HG03159 (cell line): ENCODE measurements around the gene UTF1.
"Not testable (repeated sequence)": the region's sequence is repeated elsewhere in the genome, so short reads cannot be mapped to it uniquely, and the experiment has no call there.

ENCODE experiments used
- ATAC-seq: cut with Tn5 transposase; IDR thresholded peaks from one replicate; pipeline ENCODE4 v1.9.1; 2021; ENCODE audit warnings: mild to moderate bottlenecking, moderate library complexity; ENCODE audit not compliant: unreplicated experiment

Gene UTF1

DNA sequence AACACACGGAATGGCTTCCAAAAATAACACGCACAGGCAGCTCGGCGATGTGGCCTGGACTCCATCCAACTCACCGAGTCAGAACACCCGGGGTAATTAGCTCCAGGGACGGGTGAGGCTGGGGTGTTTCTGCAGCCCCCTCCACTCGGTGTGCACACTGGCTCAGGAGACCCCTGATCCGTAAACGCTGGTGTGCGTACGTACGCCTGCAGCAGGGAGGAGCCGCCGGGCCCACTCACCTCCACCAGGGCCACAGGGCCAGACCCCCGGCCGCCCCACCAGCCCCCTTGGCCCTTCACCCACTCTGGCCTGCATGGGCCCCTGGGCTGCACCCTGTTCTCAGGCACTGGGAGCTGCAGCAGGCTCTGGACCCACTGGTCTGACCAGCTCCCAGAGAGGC lies 22.4 kb upstream of the UTF1 start:
- no peak for ATAC-seq

DNA sequence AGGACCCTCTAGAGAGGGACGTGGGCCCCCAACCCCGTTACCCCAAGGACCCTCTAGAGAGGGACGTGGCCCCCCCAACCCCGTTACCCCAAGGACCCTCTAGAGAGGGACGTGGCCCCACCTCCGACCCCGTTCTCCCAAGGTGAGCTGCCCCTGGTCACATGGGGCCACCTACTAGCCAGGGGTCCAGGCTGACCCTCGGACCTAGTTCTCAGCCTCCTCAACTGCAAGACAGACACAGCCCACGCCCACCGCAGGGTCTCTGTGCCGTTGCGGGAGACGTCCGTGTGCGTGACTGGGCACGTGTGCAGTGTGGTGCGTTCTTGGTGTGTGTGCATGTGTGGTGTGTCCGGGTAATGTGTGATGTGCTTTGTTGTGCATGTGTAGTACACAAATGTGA lies 21.6 kb upstream of the UTF1 start:
- ATAC-seq, result no peak

DNA sequence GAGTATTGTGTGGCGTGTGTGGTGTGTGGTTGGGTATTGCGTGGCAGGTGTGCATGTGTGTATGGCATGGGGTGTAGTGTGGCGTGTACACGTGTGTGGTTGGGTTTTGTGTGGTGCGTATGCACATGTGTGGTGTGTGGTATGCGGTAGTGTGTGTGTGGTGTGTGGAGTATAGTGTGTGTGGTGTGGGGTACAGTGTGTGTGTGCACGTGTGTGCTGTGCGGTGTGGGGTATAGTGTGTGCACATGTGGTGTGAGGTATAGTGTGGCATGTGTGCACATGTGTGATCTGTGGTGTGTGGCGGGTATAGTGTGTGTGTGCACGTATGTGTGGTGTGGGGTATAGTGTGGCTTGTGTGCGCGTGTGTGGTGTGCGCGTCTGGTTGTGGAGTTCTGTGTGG lies 20.9 kb upstream of the UTF1 start:
- ATAC-seq, result no peak

- no peak for ATAC-seq
Observed at GRCh38 chr10:133209641-133210040, 20.4 kb upstream of the UTF1 start.

DNA sequence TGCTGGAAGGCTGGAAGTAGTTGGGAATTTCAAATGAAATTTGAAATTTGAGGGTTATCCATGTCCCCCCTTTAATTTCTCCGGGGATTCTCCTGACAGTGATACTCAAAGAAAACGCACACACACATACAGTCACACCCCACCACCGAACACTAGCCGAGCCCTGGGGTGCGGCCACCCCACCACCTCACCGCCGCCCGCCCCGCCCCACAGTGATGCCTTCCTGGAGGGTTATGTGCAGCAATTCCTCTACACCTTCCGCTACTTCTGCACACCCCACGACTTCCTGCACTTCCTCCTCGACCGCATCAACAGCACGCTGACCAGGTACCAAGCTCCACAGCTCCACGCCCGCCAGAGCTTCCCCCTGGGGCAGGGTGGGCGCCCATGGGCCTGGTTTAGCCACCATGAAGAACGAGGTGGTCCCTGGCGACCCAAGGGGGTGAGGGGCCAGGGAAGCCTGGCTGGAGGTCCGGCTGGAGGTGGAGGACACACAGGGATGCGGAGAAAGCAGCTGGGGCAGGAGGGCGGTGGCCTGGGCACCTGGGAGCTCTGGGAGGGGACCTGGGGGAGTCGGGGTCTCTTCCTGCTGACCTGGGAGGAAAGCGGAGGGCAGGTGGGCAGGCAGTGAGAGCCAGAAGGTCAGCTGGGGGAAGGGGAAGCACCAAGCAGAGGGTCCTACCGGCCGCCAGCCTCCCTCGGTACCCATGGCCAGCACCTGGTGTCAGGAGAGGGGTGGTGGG lies 19.4 kb upstream of the UTF1 start:
- ATAC-seq, result no peak

- no peak for ATAC-seq
Observed at GRCh38 chr10:133211141-133211830, 18.7 kb upstream of the UTF1 start.

- no peak for ATAC-seq
Observed at GRCh38 chr10:133211959-133212852, 17.8 kb upstream of the UTF1 start.

DNA sequence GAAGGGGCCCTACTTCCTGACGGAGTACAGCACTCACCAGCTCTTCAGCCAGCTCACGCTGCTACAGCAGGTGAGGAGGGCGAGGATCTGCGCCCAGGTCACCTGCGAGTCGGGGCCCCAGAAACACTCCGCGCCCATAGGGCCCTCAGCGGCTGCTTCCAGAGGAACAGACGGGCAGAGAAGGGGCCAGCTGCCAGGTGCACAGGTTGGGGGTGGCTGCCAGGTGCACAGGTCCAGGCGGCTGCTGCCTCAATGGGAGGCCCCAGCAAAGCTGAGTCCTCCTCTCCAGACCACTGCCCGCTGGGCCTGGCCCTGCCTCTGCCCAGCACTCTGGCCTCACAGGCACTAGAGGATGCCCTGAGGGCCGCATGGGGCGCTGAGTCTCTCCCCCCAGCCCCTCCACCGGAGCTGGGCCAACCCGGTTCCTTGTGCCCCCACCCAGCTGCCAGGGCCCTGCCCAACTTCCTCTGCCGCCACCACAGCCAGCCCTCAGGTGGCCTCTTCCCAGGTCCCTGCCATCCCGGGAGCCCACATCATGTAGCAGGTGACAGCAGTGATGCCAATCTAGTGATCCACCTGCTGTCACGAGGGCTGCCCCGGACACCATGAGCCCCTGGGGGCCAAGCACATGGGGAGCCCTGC lies 17.0 kb upstream of the UTF1 start:
- ATAC-seq, result no peak

DNA sequence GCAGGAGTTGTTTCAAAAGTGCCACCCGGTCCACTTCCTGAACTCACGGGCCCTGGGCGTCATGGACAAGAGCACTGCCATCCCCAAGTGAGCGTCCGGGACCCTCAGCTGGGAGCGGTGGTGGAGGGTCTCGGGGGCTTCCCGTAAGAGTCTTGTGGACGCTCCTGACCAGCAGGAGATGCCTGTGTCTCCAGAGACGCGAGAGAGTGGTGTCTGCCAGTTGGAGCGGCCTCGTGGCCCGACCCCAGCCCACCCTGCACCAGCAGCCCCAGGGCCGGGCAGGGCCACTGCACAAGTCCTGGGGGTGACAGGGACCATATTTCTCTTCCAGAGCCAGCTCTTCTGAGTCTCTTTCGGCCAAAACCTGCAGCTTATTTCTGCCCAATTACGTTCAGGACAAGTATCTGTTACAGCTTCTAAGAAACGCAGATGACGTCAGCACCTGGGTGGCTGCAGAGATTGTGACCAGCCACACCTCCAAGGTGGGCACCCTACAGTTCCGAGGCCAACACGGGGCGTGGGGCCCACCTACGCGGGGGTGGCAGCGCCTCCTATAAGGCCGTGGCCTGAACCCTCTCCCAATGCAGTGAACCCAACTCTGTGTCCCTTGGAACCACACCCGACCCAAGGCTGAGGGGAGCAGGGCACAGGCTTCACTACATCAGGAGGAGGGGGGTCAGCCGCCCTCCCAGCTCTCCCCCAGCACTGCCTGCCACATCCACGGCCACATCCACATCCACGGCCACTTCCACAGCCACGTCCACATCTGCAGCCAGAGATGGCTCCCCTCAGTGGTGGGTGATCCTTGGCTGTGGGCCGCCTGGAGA lies 16.2 kb upstream of the UTF1 start:
- ATAC-seq, result no peak

DNA sequence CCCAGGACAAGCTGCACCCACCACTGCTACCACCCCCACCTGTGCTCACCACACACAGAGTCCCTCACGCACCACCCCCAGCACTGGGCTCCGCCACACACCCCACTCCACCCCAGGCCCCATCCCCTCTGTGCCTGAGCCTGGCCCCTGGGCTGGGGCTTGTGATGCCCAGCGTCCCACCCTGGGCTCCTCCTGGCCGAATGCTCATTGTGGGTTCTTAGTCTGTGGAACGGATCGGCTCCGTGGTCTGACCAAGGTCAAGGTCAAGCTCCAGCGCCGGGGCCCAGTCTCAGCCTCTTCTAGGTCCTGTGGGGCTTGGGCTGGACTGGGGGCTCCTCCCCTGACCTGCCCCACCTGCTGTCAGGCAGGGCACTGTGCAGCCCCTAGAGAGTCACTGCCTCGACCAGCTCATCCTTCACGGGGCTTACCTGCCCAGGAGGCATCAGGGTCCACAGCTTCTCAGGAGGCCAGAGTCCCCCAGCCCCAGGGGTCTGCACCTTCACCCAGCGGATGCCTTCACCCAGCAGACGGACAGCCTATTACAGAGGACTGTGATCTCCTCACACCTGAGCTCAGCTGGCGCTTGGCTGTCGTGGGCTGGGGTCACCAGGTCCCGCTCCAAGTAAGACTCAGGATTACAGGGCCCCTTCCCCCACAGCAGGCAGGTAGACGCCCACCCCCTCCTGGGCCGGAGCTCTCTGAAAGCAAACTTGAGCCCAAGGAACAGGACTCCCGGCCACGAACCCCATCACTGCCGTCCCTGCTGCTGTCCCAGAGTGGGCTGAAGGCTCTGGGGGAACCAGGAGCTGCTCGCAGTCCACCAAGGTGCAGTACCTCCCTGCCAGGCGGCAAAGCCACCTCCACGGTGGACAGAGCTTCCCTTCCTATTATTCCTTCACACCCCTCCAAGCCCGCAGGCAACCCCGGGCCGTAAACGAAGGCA lies 15.3 kb upstream of the UTF1 start:
- no peak for ATAC-seq

DNA sequence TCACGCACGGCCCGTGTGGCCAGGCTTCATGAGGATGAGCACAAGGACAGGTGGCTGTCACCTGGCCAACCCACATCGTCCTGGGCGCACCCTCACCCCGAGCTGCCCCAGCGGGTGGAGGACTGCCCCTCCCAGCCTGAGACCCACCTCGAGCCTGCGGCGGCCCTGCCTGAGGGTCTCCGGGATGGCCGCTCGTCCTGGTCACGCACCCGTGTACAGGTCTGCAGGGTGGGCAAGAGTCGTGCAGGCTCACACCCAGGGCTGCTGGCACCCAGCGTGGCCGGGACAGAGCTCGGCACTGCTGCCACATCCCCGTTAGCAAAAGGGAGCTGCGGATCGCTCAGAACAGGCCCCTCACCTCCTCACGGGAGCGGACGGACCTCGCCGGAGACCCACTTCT lies 14.4 kb upstream of the UTF1 start:
- no peak for ATAC-seq

DNA sequence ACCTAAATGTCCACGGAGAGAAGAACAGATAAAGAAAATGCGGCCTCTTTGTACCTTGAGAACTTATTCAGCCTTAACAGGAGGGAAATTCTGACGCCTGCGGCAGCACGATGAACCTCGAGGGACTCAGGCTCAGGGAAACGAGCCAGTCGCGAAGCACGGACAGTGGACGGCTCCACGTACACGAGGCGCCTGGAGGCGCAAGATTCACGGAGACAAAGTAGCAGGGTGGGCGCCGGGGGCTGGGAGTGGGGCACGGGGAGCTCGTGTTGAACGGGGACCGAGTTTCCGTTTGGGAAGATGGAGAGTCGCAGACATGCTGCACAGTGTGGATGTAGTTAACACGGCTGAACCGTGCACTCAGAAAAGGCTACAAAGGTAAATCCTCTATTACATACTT lies 13.2 kb upstream of the UTF1 start:
- no peak for ATAC-seq

GRCh38 chr10:133217800-133218589 lies 12.0 kb upstream of the UTF1 start:
- ATAC-seq, result no peak

- ATAC-seq, result no peak
Observed at GRCh38 chr10:133218891-133219290, 11.1 kb upstream of the UTF1 start.

- no peak for ATAC-seq
Observed at GRCh38 chr10:133219782-133220181, 10.2 kb upstream of the UTF1 start.

DNA sequence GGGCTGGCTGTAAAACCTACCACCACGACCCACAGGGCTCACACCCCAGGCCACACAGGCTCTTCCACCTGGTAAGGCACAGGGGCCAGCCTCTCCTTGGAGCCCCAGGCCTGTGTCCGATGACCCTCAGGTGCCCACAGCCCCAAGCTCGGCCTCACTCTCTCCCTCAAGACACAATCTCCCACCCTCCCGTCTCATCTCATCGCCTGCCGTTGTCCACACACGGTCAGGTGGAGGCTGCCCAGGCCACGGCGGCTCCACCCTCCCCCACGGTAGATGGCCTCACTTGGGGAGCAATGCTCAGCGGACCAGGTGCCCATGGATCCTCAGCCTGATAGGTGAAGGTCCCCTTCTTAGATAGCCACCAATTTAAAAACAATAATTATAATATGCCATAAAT lies 8.7 kb upstream of the UTF1 start:
- no peak for ATAC-seq

- ATAC-seq, result not testable (repeated sequence)
Observed at GRCh38 chr10:133221756-133222155, 8.3 kb upstream of the UTF1 start.

DNA sequence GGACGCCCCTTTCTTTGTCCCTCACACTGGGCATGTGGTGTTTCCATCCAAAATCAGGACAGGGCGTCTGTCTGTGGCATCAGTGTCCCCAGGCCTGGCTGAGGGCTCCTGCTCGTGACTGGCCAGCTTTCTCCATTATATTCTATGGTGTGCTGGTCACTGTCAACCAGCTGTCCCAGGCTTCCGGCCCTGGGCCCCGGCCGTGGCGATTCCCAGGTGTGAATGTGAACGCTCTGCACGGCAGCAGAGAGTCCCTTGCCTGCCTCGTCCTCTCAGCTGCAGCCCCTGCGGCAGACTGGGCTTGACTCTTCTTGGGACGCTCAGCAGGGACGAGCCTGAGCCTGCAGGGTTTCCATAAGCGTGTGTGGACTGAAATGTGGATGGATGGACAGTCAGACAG lies 5.9 kb upstream of the UTF1 start:
- no peak for ATAC-seq
